Smooth muscle cell (in vitro differentiated cells): ENCODE results near the gene AAMP. TPM values are rescaled to one million over a fixed set of nuclear protein-coding genes. Genes with fewer than 3 reads are reported as not detected.

Source experiments
- DNase-seq: peaks from one replicate; lab custom pipeline; 2025; ENCODE audit not compliant: unreplicated experiment; lab: John Stamatoyannopoulos, UW
- H2AFZ ChIP-seq: fragments of 200-600 bp; sonication (generic); 2 replicates; pipeline ENCODE4 v1.6.0; 2016; ENCODE audit warnings: antibody characterized with exemption, low read depth, mild to moderate bottlenecking
- H3F3A ChIP-seq: fragments of 200-600 bp; sonication (generic); 2 replicates; pipeline ENCODE4 v1.6.0; 2017; ENCODE audit warnings: antibody characterized with exemption, low read depth
- H3K27ac ChIP-seq: fragments of 200-600 bp; sonication (generic); 2 replicates; pipeline ENCODE4 v1.5.1; 2016; ENCODE audit warnings: low read depth, mild to moderate bottlenecking
- H3K27me3 ChIP-seq: fragments of 200-600 bp; sonication (generic); 2 replicates; pipeline ENCODE4 v1.6.1; 2016; ENCODE audit warnings: low read depth, mild to moderate bottlenecking
- H3K36me3 ChIP-seq: fragments of 200-600 bp; sonication (generic); 2 replicates; pipeline ENCODE4 v1.5.1; 2016; ENCODE audit warnings: low read depth
- H3K4me1 ChIP-seq: fragments of 200-600 bp; sonication (generic); 2 replicates; pipeline ENCODE4 v1.5.1; 2016; ENCODE audit warnings: low read depth
- H3K4me2 ChIP-seq: fragments of 200-600 bp; sonication (generic); 2 replicates; pipeline ENCODE4 v1.6.0; 2016; ENCODE audit warnings: mild to moderate bottlenecking
- H3K4me3 ChIP-seq: fragments of 200-600 bp; sonication (generic); 2 replicates; pipeline ENCODE4 v1.5.1; 2016; ENCODE audit warnings: mild to moderate bottlenecking
- H3K79me2 ChIP-seq: fragments of 200-600 bp; sonication (generic); 2 replicates; pipeline ENCODE4 v1.6.0; 2016; ENCODE audit warnings: low read depth, mild to moderate bottlenecking
- H3K9ac ChIP-seq: fragments of 200-600 bp; sonication (generic); 2 replicates; pipeline ENCODE4 v1.6.0; 2016; ENCODE audit warnings: low read depth
- H3K9me3 ChIP-seq: fragments of 200-600 bp; sonication (generic); replicated peaks from 2 replicates; pipeline ENCODE4 v1.5.1; 2016; ENCODE audit warnings: low read depth
- H4K20me1 ChIP-seq: fragments of 200-600 bp; sonication (generic); 2 replicates; pipeline ENCODE4 v1.6.0; 2016; ENCODE audit warnings: low read depth
- WGBS: methylation state at CpG from one replicate; pipeline ENCODE4 v1.1.7; 2016; ENCODE audit warnings: low lambda C conversion rate; 5-methylcytosine and 5-hydroxymethylcytosine counted together
- polyA plus RNA-seq: library from polyadenylated mRNA; unstranded; fragments of >200 nt; fragmentation: Nextera tagmentation; extraction: Ambion mirVana; gene quantifications from 2 replicates; pipeline ENCODE4 v1.2.1, GENCODE V29; 2016
- total RNA-seq: library from RNA; depleted of rRNA; stranded (reverse); fragments of >200 nt; gene quantifications from 2 replicates; pipeline ENCODE4 v1.2.3, GENCODE V29; 2014
- TF ChIP-seq, protein P1 (sequence below): fragments of 200-600 bp; sonication (generic); IDR thresholded peaks from 2 replicates; pipeline ENCODE4 v1.5.1; 2017; ENCODE audit warnings: borderline replicate concordance, mild to moderate bottlenecking, antibody characterized with exemption; ENCODE audit not compliant: insufficient read depth, poor library complexity, severe bottlenecking

AAMP gene
- total and polyA plus RNA-seq, 2 experiments from 2014 or later = 71.5 to 95.8 TPM

DNA sequence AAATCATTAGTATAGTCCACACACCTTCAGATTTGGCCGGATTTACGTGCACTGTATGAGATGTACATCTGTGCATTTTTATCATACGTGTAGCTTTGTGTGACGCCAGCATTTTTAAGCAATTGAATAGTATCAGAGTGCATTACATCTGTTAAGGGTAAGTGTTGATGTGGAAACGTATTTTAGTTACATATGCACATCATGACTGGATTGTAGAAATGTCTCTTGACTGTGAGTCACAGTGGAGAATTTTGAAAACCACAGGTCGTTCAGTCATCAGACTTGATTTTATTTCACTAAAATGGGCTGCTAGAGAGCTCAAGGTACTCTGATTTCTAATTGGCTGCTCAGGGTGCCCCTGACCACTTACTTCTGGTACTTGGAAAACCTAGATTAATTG lies 14.5 kb downstream of the AAMP start:
- Histone ChIP-seq H2AFZ (no peak overlapping the region), H3K27me3 (no peaks in the 10 kb centered on the region), H4K20me1 (peaks cover 59% of the 10 kb centered on the region), H3F3A (peaks cover 77% of the 10 kb centered on the region), H3K4me3 (no peak overlapping the region), H3K9ac (no peak overlapping the region), H3K27ac (peak overlapping the region; percentile 61), H3K4me2 (no peak overlapping the region), H3K36me3 (peaks cover 24% of the 10 kb centered on the region), H3K4me1 (peaks cover 12% of the 10 kb centered on the region), H3K9me3 (no peaks in the 10 kb centered on the region), H3K79me2 (peaks cover 2% of the 10 kb centered on the region)
- WGBS = 75% methylated on average over 6 of the region's 6 CpGs
- DNase-seq = no peak
- TF ChIP-seq, protein P1, sequence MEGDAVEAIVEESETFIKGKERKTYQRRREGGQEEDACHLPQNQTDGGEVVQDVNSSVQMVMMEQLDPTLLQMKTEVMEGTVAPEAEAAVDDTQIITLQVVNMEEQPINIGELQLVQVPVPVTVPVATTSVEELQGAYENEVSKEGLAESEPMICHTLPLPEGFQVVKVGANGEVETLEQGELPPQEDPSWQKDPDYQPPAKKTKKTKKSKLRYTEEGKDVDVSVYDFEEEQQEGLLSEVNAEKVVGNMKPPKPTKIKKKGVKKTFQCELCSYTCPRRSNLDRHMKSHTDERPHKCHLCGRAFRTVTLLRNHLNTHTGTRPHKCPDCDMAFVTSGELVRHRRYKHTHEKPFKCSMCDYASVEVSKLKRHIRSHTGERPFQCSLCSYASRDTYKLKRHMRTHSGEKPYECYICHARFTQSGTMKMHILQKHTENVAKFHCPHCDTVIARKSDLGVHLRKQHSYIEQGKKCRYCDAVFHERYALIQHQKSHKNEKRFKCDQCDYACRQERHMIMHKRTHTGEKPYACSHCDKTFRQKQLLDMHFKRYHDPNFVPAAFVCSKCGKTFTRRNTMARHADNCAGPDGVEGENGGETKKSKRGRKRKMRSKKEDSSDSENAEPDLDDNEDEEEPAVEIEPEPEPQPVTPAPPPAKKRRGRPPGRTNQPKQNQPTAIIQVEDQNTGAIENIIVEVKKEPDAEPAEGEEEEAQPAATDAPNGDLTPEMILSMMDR = no peak

DNA sequence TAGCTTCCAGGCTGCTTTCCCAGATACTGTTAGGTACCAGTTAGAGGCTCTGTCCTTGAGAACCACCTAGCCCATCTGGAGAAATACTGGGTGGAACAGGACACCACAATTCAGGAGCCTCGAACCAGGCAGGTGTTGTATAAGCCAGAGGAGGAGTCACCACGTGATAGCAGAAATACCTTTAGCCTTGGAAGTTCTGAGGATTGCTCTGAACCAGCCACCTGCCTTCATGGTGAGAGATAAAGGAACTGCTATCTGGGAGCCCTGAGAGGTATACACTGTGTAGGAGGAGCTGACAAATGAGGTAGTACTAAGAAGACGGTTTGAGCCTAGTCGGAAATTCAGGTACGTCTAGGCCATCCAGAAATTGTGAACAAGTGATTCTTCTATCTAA lies 16.7 kb downstream of the AAMP start:
- Histone ChIP-seq H3K36me3 (peaks cover 38% of the 10 kb centered on the region), H3K9me3 (no peaks in the 10 kb centered on the region), H3K9ac (no peak overlapping the region), H3K27ac (peak overlapping the region; percentile 61), H3F3A (peaks cover 76% of the 10 kb centered on the region), H4K20me1 (peaks cover 76% of the 10 kb centered on the region), H3K4me3 (no peak overlapping the region), H3K27me3 (no peaks in the 10 kb centered on the region), H2AFZ (no peak overlapping the region), H3K4me1 (peaks cover under 1% of the 10 kb centered on the region), H3K4me2 (no peak overlapping the region), H3K79me2 (peaks cover 10% of the 10 kb centered on the region)
- TF ChIP-seq, protein P1 = no peak
- DNase-seq = no peak
- WGBS = 90% methylated on average over 5 of the region's 5 CpGs

DNA sequence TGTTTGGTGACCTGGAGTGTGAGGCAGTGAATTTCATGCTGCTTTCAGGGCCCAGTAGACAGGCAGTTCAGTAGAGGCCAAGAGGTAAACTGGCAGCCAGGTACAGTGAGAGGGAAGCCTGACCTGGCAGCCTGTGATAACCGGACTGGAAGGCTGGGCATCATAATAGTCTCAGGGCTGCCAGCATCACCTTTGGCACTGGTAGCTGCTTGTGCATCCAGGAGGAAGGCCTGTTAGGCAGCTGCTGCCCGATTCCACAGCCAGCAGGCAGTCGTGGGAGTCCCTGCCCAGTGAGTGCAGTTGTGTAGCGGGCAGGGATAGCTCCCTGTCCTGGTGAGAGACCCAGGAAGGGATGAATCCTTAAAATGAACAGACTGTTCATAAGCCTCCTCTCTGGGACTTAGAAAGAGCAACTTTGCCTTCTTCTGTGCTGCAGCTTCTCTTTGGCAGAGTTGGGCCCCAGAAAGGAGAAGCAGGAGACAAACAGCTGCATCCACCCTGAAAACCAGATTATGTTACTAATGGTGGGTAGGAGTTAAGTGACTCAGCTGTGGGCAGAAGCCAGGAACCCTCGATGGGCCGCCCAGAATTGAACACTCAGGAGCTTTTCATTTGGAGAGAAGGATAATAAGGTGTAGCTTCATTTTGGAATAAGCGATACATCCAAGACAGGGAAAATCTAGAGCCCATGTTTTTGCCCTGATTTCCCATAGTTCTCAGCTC lies 17.3 kb downstream of the AAMP start:
- H3F3A ChIP-seq = peaks cover 75% of the 10 kb centered on the region
- peak overlapping the region; percentile 61 for H3K27ac ChIP-seq
- H3K4me3 ChIP-seq = no peak overlapping the region
- no peaks in the 10 kb centered on the region for H3K9me3 ChIP-seq
- TF ChIP-seq, protein P1 = no peak
- H2AFZ ChIP-seq = no peak overlapping the region
- H4K20me1 ChIP-seq = peaks cover 82% of the 10 kb centered on the region
- H3K4me2 ChIP-seq = no peak overlapping the region
- no peak for DNase-seq
- no peak overlapping the region for H3K9ac ChIP-seq
- H3K4me1 ChIP-seq = no peaks in the 10 kb centered on the region
- H3K27me3 ChIP-seq = no peaks in the 10 kb centered on the region
- 72% methylated on average over 7 of the region's 7 CpGs for whole genome bisulfite sequencing
- H3K79me2 ChIP-seq = peaks cover 10% of the 10 kb centered on the region
- H3K36me3 ChIP-seq = peaks cover 42% of the 10 kb centered on the region

DNA sequence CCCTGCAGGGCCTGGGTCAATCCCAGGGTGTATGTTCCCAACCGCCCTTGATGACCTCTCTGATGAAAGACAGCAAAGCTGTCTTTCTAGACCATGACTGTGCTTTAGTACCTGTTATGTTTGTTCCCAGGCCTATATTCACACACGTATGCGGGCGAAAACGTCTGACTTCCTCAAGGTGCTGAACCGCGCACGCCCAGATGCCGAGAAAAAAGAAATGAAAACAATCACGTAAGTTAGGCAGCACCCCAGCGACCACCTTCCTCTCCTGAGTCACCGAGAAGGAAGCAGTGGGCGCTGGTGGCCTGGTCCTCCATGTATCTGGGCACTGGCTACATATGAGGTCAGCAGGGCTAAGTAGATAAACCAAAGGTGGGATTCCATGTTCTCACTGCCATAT lies 20.2 kb downstream of the AAMP start:
- Histone ChIP-seq H2AFZ (no peak overlapping the region), H3K27me3 (no peaks in the 10 kb centered on the region), H4K20me1 (peaks cover 100% of the 10 kb centered on the region), H3K4me1 (no peaks in the 10 kb centered on the region), H3K9me3 (no peaks in the 10 kb centered on the region), H3F3A (peaks cover 49% of the 10 kb centered on the region), H3K4me2 (no peak overlapping the region), H3K27ac (peak overlapping the region; percentile 19), H3K9ac (no peak overlapping the region), H3K36me3 (peaks cover 44% of the 10 kb centered on the region), H3K79me2 (peaks cover 26% of the 10 kb centered on the region), H3K4me3 (no peak overlapping the region)
- DNase-seq = no peak
- TF ChIP-seq, protein P1 = no peak
- WGBS = 98% methylated on average over 13 of the region's 13 CpGs
